Kidney (tissue), 14 donors: ENCODE data around the gene WFDC9. TPM values are rescaled to one million over a fixed set of nuclear protein-coding genes. Genes with fewer than 3 reads are reported as not detected.
A peak's percentile ranks its signal among the peaks of the same experiment; 100 is the strongest.
"Not testable (repeated sequence)": the region's sequence is repeated elsewhere in the genome, so short reads cannot be mapped to it uniquely, and the experiment has no call there.

Experiments used
- DNase-seq, 5 donors: peaks; one replicate each; pipeline ENCODE4 v3.0.0-alpha.2; 2013 to 2020
- FAIRE-seq: peaks from 2 replicates; lab custom pipeline; 2012; peaks lifted over from hg19 to GRCh38; lab: Jason Lieb, UNC
- H3K27ac ChIP-seq, 2 donors: one replicate each; pipeline ENCODE4 v1.7.0; 2013; ENCODE audit warnings: low read depth in 2 of 2, low read length in 2 of 2, inconsistent platforms in 1 of 2
- H3K27me3 ChIP-seq: one replicate; pipeline ENCODE4 v1.7.1; 2013; ENCODE audit warnings: low read length, inconsistent platforms; ENCODE audit not compliant: control insufficient read depth, insufficient read depth
- H3K36me3 ChIP-seq, 3 donors: one replicate each; pipeline versions ENCODE4 v1.7.0 to v1.7.1; 2013; ENCODE audit warnings: low read length in 3 of 3, control low read depth in 1 of 3, inconsistent platforms in 1 of 3; ENCODE audit not compliant: insufficient read depth in 3 of 3, control insufficient read depth in 2 of 3
- H3K4me1 ChIP-seq, 3 donors: one replicate each; pipeline versions ENCODE4 v1.7.0 to v1.7.1; 2013; ENCODE audit warnings: low read length in 3 of 3, inconsistent platforms in 1 of 3, low read depth in 1 of 3; ENCODE audit not compliant: control insufficient read depth in 2 of 3, insufficient read depth in 2 of 3
- H3K4me3 ChIP-seq, 3 donors: one replicate each; pipeline versions ENCODE4 v1.7.0 to v1.8.1; 2013; ENCODE audit warnings: low read length in 3 of 3, control low read depth in 1 of 3, inconsistent platforms in 1 of 3
- H3K9ac ChIP-seq, 3 donors: one replicate each; pipeline versions ENCODE4 v1.7.0 to v1.7.1; 2013; ENCODE audit warnings: low read length in 3 of 3, control low read depth in 1 of 3, inconsistent platforms in 1 of 3
- H3K9me3 ChIP-seq, 3 donors: one replicate each; pipeline versions ENCODE4 v1.7.0 to v1.7.1; 2013; ENCODE audit warnings: low read length in 3 of 3, control low read depth in 1 of 3, inconsistent platforms in 1 of 3; ENCODE audit not compliant: control insufficient read depth in 2 of 3, insufficient read depth in 1 of 3
- intact Hi-C: fragments of 100-400 bp; cut with DNase I; formaldehyde crosslinking; loops from one replicate; pipeline ENCODE4 v1.11.1; 2022
- polyA plus RNA-seq: library from polyadenylated mRNA; stranded (reverse); fragments of 350-450 nt; fragmentation: Illumina TruSeq; extraction: RNeasy Lipid Tissue Mini Kit (QIAGEN cat#74804); gene quantifications from one replicate; pipeline ENCODE4 v1.2.3, GENCODE V29; 2014; ENCODE audit warnings: low read depth, low replicate concordance; ENCODE audit not compliant: insufficient read depth
- total RNA-seq: library from RNA; stranded (reverse); fragmentation: NEBNext Ultra II Directional; extraction: Animal tissue kit (Norgen Biotek cat#: 25700); gene quantifications from one replicate; pipeline ENCODE4 v1.2.1, GENCODE V29; 2021
- TF ChIP-seq, protein P1 (sequence below): IDR thresholded peaks from 3 replicates; pipeline ENCODE4 v1.5.1; 2012; ENCODE audit warnings: mild to moderate bottlenecking, moderate library complexity, borderline replicate concordance; ENCODE audit not compliant: insufficient read depth; ENCODE audit errors: extremely low read depth
- donor health status: control.
- donor health status: control.
- donor health status: control.
- donor health status: control.
- donor health status: control.
- donor health status: DM: yes; HTN: yes; CAD: no.
- donor health status: Normal renal cell carcinoma (clear cell type).

The WFDC9 gene
- total and polyA plus RNA-seq, 2 donors from 2014 or later = not detected

DNA sequence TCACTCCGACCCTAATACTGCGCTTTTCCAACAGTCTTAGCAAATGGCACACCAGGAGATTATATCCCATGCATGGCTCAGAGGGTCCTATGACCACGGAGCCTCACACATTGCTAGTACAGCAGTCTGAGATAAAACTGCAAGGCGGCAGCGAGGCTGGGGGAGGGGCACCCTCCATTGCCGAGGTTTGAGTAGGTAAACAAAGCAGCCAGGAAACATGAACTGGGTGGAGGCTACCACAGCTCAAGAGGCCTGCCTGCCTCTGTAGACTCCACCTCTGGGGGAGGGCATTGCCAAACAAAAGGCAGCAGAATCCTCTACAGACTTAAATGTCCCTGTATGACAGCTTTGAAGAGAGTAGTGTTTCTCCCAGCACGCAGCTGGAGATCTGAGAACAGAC is 20.6 kb upstream of the WFDC9 start:
- intact Hi-C loops = not testable (repeated sequence)
- DNase-seq = peak in 1 of 5 donors; percentile 18

DNA sequence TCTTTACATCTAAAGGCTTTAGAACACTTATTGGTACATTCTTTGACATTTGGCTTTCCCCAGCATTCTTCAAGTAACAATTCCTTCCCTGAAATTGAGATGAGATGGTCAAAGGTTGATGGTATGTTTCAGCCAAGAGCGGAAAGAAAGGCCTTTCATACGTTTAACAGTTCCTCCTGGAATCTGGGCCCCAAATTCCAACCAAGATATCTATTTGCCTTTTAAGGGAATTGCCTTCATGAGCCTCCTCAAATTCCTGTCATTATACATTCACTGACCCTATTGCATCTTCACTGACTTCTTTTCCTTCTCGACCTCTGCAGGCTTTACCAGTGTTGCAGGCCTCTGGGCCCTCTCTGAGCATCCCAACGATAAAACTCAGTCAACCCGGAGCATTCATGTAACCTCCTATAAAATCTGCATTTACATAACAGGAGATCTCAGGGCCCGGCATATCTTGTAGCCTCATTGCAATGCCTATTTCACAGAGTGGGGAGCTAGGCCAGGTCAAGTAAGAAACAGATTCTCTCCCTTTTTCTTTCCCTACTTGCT is 18.3 kb upstream of the WFDC9 start:
- Histone ChIP-seq H3K4me1 (no peaks in the 10 kb centered on the region), H3K4me3 (no peak overlapping the region), H3K9me3 (no peaks in the 10 kb centered on the region), H3K36me3 (no peaks in the 10 kb centered on the region), H3K27me3 (no peaks in the 10 kb centered on the region), H3K27ac (no peak overlapping the region), H3K9ac (no peak overlapping the region)
- TF ChIP-seq, protein P1, sequence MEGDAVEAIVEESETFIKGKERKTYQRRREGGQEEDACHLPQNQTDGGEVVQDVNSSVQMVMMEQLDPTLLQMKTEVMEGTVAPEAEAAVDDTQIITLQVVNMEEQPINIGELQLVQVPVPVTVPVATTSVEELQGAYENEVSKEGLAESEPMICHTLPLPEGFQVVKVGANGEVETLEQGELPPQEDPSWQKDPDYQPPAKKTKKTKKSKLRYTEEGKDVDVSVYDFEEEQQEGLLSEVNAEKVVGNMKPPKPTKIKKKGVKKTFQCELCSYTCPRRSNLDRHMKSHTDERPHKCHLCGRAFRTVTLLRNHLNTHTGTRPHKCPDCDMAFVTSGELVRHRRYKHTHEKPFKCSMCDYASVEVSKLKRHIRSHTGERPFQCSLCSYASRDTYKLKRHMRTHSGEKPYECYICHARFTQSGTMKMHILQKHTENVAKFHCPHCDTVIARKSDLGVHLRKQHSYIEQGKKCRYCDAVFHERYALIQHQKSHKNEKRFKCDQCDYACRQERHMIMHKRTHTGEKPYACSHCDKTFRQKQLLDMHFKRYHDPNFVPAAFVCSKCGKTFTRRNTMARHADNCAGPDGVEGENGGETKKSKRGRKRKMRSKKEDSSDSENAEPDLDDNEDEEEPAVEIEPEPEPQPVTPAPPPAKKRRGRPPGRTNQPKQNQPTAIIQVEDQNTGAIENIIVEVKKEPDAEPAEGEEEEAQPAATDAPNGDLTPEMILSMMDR = no peak
- FAIRE-seq (no peak), DNase-seq (no peak)
- intact Hi-C loops = no loop called here

More for the DNA sequence above, 20.6 kb upstream of the WFDC9 start:
- not testable (repeated sequence) for H3K27ac ChIP-seq, H3K4me1 ChIP-seq, H3K27me3 ChIP-seq, H3K9me3 ChIP-seq, H3K9ac ChIP-seq, H3K36me3 ChIP-seq, FAIRE-seq, H3K4me3 ChIP-seq

DNA sequence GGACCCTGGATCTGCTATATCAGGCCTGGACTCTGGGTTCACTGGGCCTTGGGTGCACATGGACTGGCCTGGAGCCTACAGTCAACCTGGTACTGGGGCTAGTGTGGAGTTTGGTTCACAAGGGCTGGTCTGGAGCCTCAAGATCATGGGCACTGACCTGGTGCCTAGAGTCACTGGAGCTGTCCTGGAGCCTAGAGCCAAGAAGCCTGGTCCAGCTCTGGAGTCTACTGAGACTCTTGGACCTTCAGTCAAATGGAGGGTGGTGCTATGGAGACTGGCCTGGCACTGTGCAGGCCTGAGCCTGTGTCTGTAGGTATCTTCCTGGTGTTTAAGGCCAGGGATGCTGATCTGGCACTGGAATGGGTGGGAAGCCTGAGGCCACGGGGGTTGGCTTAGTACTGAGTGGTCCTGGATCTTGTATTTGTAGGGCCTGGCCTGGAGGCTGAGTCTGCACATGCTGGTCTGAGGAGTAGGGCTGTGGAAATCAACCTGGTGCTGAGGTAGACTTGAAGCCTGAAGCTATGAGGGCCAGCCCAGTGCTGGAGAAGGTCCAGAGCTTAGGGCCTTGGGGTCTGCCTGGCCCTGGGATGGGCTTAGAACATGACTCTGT is 16.5 kb upstream of the WFDC9 start:
- no peak for FAIRE-seq
- H3K36me3 ChIP-seq = no peaks in the 10 kb centered on the region
- DNase-seq = no peak
- H3K9ac ChIP-seq = no peak overlapping the region
- TF ChIP-seq, protein P1 = no peak
- H3K27ac ChIP-seq = no peak overlapping the region
- no peak overlapping the region for H3K4me3 ChIP-seq
- H3K9me3 ChIP-seq = no peaks in the 10 kb centered on the region
- no peaks in the 10 kb centered on the region for H3K27me3 ChIP-seq
- intact Hi-C loops = no loop called here
- no peaks in the 10 kb centered on the region for H3K4me1 ChIP-seq

DNA sequence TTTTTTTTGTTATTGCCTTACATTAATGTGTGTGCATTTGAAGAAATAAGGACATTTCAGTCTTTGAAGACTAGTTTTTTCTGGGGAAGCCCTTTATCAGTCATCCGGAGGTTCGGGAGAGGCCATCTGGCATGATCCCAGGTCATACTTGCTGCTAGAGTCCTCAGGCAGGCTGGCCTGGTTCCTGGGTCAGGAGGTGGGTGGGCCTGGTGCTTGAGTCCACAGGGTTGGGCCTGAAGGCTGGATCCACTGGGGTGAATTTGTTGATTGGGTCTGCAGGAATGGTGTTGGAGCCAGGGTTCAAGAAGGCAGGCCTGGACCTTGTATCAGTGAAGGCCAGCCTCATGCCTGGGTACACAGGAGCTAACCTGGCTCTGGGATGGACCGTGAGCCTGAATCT is 15.8 kb upstream of the WFDC9 start:
- no peaks in the 10 kb centered on the region for H3K9me3 ChIP-seq
- no peak overlapping the region for H3K9ac ChIP-seq
- peak in 1 of 5 donors; percentile 58 for DNase-seq
- TF ChIP-seq, protein P1 = no peak
- H3K27me3 ChIP-seq = no peaks in the 10 kb centered on the region
- H3K36me3 ChIP-seq = no peaks in the 10 kb centered on the region
- H3K4me1 ChIP-seq = no peaks in the 10 kb centered on the region
- intact Hi-C loops = no loop called here
- no peak overlapping the region for H3K4me3 ChIP-seq
- no peak overlapping the region for H3K27ac ChIP-seq
- no peak for FAIRE-seq

DNA sequence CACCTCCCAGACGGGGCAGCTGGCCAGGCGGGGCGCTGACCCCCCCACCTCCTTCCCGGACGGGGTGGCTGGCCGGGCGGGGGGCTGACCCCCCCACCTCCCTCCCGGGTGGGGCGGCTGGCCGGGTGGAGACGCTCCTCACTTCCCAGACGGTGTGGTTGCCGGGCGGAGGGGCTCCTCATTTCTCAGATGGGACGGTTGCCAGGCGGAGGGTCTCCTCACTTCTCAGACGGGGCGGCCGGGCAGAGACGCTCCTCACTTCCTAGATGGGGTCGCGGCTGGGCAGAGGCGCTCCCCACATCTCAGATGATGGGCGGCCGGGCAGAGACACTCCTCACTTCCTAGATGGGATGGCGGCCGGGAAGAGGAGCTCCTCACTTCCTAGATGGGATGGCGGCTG is 14.8 kb upstream of the WFDC9 start:
- H3K4me3 ChIP-seq, H3K9ac ChIP-seq, H3K27ac ChIP-seq, H3K9me3 ChIP-seq, FAIRE-seq, H3K4me1 ChIP-seq, H3K36me3 ChIP-seq, intact Hi-C loops, H3K27me3 ChIP-seq: not testable (repeated sequence)
- peak in 1 of 5 donors; percentile 41 for DNase-seq

DNA sequence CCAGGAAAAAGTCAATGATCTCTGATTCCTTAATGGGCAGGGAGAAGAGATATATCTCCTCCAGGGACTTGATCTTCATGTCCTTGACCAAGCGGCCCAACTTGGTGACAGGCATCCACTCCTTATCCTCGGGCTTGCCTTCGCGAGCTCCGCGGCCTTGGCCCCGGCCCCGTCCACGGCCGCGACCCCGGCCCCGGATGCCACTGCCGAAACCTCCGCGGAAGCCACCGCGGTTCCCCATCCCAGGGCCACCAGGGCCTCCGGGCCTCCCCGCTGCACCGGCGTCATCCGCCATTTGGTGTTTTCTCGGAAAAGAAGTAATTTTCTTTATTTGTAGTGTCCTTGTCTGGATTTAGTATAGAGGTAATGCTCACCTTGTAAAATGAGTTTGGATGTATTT is 10.0 kb upstream of the WFDC9 start:
- DNase-seq = not testable (repeated sequence)

More for the DNA sequence above, 10.0 kb upstream of the WFDC9 start:
- H3K4me1 ChIP-seq, H3K9me3 ChIP-seq, H3K27ac ChIP-seq, intact Hi-C loops, H3K4me3 ChIP-seq, H3K36me3 ChIP-seq, FAIRE-seq, H3K9ac ChIP-seq, H3K27me3 ChIP-seq: not testable (repeated sequence)
